ENCODE data around the gene DAPK1.

Gene DAPK1

DNA sequence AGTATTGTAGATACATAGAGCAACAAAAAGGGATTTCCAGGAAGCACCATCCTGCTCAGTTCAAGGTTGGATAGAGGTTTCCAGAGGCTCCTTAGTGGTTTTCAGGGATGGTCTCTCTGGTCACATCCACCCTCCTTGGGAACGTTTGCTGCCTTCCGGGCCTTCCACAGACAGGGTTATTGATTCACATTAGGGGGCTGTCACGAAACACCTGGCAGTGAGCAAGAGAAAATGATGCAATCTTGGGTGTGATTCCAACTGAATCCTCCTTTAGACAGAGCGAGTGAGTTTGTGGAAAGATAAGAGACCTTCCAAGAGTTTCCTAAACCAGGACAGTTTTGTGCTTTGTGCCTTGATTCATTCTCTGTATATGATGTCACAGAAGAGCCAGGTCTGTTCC is 184.4 kb downstream of the DAPK1 start:
- no peak for DNase-seq (ENCODE audit: low read depth in 2 of 2, low spot score in 1 of 2)

DNA sequence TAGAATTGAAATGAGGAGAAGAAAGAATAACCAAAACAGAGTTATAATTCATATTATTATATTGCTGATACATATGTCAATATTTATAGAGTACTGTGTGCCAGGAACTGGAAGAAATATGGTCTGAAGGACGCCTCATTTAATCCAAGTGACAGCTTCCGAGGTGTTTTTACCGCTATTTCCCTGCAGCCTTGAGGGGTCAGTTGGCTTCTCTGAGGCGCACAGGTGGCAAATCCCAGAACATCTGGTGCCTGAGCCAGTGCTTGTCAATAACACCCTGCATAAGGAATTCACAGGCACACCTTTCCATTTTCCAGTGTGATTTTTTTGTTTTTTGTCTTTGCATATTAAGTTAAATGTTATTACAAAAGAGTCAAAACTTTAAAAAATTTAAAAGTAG is 185.0 kb downstream of the DAPK1 start:
- no peak for DNase-seq (ENCODE audit: low read depth in 2 of 2, low spot score in 1 of 2)

GRCh38 chr9:87683751-87684626 is 186.3 kb downstream of the DAPK1 start:
- no peak for DNase-seq (ENCODE audit: low read depth in 2 of 2, low spot score in 1 of 2)

DNA sequence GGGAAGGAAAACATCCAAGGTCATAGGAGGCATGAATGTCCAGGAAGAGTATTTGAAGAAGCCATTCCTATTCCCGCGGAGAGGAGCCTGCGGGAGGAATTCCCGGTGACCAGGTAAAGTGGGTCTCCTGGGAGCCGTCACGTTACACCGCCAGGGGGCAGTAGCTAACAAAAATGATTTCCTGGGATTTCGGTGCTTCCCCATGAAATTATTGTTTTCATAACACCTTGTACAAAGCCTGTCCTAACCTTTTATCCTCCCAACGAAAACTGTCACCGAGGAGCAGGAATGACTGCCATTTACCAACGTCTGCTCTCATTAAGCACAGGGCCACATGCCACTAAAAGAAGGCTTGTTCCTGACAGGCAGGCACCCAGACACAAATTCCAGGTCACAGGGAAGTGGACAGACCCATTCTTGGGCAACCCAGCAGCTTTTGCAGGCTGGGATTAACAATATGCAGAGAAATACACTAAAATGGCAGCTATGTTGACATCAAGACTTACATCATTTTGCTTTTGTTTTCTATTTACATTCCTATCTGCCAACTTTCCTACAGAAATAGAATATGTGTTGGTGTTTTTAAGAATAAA is 187.1 kb downstream of the DAPK1 start:
- DNase-seq (ENCODE audit: low read depth in 2 of 2, low spot score in 1 of 2): no peak

GRCh38 chr9:87685441-87685840 is 187.8 kb downstream of the DAPK1 start:
- DNase-seq (ENCODE audit: low read depth in 2 of 2, low spot score in 1 of 2): no peak

- DNase-seq (ENCODE audit: low read depth in 2 of 2, low spot score in 1 of 2): no peak
Measured at GRCh38 chr9:87685871-87686519, 188.3 kb downstream of the DAPK1 start.

DNA sequence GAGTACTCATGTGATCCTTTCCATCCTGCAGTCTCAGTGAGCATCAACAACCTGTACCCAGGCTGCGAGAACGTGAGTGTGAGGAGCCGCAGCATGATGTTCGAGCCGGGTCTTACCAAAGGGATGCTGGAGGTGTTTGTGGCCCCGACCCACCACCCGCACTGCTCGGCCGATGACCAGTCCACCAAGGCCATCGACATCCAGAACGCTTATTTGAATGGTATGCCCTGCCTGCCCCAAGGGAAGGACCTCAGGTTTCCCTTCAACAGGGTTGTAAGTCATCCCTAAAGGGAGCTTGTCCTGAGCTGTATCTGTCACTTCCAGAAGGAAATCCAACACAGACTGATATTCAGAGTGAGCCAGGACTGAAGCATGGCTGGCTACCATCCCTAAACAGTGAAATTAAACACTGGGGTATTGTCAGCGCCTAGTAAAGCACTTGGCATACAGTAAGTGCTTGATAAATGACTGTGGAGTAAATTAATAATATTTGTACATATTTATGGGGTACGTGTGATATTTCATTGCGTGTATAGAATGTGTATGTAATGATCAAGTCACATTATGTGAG is 188.9 kb downstream of the DAPK1 start:
- DNase-seq (ENCODE audit: low read depth in 2 of 2, low spot score in 1 of 2): no peak

- no peak for DNase-seq (ENCODE audit: low read depth in 2 of 2, low spot score in 1 of 2)
Measured at GRCh38 chr9:87687207-87687606, 189.5 kb downstream of the DAPK1 start.

DNA sequence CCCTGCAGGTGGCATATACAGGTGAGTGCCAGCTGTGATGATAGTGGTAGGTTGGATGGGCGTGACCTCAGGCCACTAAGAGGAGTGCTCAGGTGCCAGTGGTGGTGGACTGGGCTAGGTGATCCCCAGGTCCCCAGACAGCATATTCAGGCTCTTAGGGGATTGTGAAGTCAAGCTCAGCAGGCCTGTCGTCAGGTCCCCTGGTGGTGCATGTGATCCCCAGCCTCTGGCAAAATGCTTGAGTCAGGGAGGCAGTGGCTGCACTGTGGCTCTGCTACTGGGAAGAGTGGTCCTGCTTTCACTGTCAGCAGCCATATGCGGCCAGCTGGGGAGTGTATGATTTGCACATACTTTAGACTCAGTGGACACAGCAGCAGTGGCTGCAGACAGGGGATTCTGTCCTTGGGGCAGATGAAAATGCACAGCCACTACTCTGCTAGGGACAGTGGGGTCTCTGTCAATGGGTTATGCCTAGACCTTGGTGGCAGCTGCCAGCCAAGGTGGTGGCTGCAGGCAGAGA is 196.6 kb downstream of the DAPK1 start:
- DNase-seq (ENCODE audit: low read depth in 2 of 2, low spot score in 1 of 2): no peak

DNA sequence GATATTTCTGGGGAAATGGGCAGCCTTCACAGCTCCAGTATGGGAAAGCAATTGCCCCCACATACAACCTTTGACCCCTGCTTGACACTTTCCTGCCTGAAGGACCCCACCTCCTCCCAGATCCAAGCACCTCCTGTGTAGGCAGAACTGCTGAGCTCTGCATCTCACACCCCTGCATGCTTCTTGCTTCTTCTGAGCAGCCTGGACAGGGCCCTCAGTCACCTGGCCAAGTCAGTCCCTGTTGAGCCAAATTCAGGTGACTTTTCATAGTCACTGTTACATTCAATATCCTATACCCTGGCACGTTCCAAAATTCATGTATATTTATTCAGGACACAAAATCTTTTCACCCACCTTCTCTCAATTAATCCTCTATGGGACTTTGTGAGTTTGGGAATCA is 197.9 kb downstream of the DAPK1 start:
- DNase-seq (ENCODE audit: low read depth in 2 of 2, low spot score in 1 of 2): no peak

DNA sequence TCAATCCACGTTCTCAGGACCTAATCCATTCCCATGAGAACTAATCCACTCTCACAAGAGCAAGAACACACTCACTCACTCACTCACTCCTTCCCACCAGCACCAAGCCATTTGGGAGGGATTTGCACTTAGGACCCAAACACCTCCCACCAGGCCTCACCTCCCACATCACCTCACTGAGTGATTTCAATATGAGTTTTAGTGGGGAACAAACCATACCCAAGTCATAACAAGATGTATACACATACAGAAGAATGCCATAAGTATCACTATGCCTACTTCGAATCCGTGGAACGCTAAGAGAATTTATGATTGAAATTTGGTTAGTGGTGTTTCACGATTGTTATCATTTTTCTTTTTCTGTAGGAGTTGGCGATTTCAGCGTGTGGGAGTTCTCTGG is 199.0 kb downstream of the DAPK1 start:
- no peak for DNase-seq (ENCODE audit: low read depth in 2 of 2, low spot score in 1 of 2)

DNA sequence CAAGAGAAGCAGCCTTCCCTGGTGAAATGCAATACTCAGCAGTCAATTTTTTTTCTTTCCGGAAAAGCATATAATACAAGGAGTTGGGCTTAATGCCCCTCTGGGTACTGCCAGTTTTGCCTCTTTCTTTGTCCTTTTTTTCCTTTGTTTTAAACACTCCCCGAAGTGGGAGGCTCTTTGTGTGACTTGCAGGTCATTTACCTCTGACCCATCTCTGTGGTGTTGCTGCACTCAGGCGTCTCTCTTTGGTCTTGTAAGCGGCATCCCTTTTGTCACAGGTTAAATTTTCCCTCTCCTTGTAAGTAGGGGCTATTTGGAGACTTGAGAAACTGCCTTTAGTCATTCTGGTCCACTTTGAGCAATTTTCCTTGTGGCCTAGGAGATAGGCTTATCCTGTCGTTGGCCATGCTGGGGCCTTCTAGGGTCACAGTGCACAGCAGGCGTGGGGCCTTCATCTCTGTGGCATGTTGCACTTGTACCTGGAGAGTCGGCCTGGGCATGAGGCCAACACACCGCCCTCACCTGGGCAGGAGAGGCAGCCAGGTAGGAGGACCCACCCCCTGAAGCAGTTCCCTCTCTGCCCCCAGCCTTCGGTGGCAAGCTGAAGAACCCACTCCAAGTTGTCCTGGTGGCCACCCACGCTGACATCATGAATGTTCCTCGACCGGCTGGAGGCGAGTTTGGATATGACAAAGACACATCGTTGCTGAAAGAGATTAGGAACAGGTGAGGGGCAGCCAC is 200.6 kb downstream of the DAPK1 start:
- no peak for DNase-seq (ENCODE audit: low read depth in 2 of 2, low spot score in 1 of 2)

DNA sequence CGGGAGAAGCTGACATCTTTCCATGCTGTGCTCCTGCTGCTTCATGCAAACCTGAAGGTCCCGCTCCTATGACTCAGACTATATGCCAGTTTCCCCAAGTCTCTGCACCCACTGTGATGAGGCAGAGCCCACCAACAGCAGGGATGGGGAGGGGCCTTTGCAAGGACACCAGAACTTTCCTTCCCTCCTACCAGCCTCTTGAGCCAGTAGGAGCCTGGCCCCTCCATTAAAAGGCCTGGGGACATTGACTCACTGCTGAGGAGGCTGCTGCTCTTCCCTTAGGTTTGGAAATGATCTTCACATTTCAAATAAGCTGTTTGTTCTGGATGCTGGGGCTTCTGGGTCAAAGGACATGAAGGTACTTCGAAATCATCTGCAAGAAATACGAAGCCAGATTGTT is 202.2 kb downstream of the DAPK1 start:
- no peak for DNase-seq (ENCODE audit: low read depth in 2 of 2, low spot score in 1 of 2)

DNA sequence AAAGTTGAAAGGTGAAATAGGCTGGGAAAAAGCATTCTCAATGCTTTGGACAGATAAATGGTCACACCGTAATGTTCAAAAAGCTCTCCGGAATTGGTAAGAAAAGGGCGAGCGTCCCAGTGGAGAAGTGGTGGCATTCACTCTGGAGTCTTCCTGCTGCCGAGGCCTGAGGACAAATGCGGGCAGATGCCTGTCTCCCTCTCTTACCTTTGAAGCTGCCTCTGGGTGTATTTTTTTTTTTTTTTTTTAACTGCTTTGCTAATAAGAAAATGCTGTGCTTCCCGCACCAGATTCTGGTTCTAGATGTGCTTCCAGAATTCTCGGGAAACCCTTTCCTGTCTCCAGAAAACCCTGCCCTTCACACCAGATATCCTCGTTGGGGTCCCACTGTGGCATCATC is 203.8 kb downstream of the DAPK1 start:
- no peak for DNase-seq (ENCODE audit: low read depth in 2 of 2, low spot score in 1 of 2)

- DNase-seq (ENCODE audit: low read depth in 2 of 2, low spot score in 1 of 2): no peak
Measured at GRCh38 chr9:87701931-87702421, 204.3 kb downstream of the DAPK1 start.

GRCh38 chr9:87702921-87703320 is 205.3 kb downstream of the DAPK1 start:
- no peak for DNase-seq (ENCODE audit: low read depth in 2 of 2, low spot score in 1 of 2)

GRCh38 chr9:87703636-87704276 is 206.1 kb downstream of the DAPK1 start:
- no peak for DNase-seq (ENCODE audit: low read depth in 2 of 2, low spot score in 1 of 2)

DNA sequence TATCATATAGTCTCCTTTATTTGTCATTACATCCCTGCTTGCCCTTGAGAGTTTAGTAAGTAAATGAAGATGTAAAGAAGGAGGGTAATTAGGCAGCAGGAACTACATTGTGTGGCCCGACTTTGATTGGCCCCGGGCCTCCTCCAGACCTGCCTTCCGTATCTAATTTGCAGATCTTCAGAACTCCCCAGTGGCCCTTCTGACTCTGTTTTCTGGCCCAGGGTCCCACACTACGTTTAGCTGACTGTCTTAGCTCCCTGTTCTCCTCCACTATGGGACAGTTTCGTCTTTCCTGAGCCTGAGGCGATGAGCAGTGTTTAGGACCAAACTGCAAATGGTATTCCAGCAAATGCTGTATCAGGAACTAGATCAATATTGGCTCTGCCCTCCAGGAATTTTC is 206.7 kb downstream of the DAPK1 start:
- no peak for DNase-seq (ENCODE audit: low read depth in 2 of 2, low spot score in 1 of 2)

DNA sequence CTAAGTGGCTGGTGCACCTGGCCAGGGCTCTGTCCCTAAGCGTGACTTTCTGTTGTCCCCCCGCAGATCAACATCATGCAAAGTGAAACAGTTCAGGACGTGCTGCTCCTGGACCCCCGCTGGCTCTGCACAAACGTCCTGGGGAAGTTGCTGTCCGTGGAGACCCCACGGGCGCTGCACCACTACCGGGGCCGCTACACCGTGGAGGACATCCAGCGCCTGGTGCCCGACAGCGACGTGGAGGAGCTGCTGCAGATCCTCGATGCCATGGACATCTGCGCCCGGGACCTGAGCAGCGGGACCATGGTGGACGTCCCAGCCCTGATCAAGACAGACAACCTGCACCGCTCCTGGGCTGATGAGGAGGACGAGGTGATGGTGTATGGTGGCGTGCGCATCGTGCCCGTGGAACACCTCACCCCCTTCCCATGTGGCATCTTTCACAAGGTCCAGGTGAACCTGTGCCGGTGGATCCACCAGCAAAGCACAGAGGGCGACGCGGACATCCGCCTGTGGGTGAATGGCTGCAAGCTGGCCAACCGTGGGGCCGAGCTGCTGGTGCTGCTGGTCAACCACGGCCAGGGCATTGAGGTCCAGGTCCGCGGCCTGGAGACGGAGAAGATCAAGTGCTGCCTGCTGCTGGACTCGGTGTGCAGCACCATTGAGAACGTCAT is 208.5 kb downstream of the DAPK1 start:
- DNase-seq (ENCODE audit: low read depth in 2 of 2, low spot score in 1 of 2): no peak

Measured in stimulated activated CD8-positive, alpha-beta memory T cell treated with anti-CD3 and anti-CD28 coated beads, Interleukin-4, amount 100 ng/mL, for 1 hour (primary cell).